ENCODE results near the gene UNC5CL.

- TF ChIP-seq, protein P1, sequence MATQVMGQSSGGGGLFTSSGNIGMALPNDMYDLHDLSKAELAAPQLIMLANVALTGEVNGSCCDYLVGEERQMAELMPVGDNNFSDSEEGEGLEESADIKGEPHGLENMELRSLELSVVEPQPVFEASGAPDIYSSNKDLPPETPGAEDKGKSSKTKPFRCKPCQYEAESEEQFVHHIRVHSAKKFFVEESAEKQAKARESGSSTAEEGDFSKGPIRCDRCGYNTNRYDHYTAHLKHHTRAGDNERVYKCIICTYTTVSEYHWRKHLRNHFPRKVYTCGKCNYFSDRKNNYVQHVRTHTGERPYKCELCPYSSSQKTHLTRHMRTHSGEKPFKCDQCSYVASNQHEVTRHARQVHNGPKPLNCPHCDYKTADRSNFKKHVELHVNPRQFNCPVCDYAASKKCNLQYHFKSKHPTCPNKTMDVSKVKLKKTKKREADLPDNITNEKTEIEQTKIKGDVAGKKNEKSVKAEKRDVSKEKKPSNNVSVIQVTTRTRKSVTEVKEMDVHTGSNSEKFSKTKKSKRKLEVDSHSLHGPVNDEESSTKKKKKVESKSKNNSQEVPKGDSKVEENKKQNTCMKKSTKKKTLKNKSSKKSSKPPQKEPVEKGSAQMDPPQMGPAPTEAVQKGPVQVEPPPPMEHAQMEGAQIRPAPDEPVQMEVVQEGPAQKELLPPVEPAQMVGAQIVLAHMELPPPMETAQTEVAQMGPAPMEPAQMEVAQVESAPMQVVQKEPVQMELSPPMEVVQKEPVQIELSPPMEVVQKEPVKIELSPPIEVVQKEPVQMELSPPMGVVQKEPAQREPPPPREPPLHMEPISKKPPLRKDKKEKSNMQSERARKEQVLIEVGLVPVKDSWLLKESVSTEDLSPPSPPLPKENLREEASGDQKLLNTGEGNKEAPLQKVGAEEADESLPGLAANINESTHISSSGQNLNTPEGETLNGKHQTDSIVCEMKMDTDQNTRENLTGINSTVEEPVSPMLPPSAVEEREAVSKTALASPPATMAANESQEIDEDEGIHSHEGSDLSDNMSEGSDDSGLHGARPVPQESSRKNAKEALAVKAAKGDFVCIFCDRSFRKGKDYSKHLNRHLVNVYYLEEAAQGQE (IDR thresholded peaks at IDR 0.05; ENCODE audit: insufficient replicate concordance, low read depth), result no peak
- TF ChIP-seq CTCF (IDR thresholded peaks at IDR 0.05; ENCODE audit: insufficient read depth, low read length) (no peak), GABPA (IDR thresholded peaks at IDR 0.05; ENCODE audit: low read depth) (no peak), POLR2AphosphoS5 (IDR thresholded peaks at IDR 0.05; ENCODE audit: low read depth) (no peak), SPI1 (IDR thresholded peaks at IDR 0.05; ENCODE audit: borderline replicate concordance, low read depth) (no peak)
Measured at GRCh38 chr6:41036186-41036585, 2.8 kb downstream of the UNC5CL start.
